H1 (cell line): Measurements from ENCODE around the gene KLHL35. TPM values are rescaled to one million over a fixed set of nuclear protein-coding genes. Genes with fewer than 3 reads are reported as not detected.

Experiments used
- E2F6 ChIP-seq: IDR thresholded peaks from 2 replicates; pipeline ENCODE4 v1.6.1; 2012; ENCODE audit warnings: inconsistent platforms
- polyA plus RNA-seq, 7 experiments: library from polyadenylated mRNA; depleted of rRNA in 3 of 7; stranded (reverse) in 5 of 7; unstranded in 2 of 7; fragments of >200 nt in 5 of 7; fragments of 200-250 nt in 2 of 7; gene quantifications; 1 replicate in 5 of 7; 2 replicates in 1 of 7; 4 replicates in 1 of 7; pipeline versions ENCODE4 v1.2.1 to v1.2.3, GENCODE V29; 2011 to 2013; ENCODE audit warnings: missing spikeins in 2 of 7, mixed read lengths in 2 of 7
- total RNA-seq: library from RNA; stranded (reverse); fragmentation: NEBNext Ultra II Directional; extraction: Animal tissue kit (Norgen Biotek cat#: 25700); gene quantifications from 2 replicates; pipeline ENCODE4 v1.2.1, GENCODE V29; 2021

KLHL35 gene
- total and polyA plus RNA-seq, 2 of the 8 experiments (the other 6 are each of a cell fraction or from before 2014, with no cell fraction given) = 0.35 to 0.41 TPM

DNA sequence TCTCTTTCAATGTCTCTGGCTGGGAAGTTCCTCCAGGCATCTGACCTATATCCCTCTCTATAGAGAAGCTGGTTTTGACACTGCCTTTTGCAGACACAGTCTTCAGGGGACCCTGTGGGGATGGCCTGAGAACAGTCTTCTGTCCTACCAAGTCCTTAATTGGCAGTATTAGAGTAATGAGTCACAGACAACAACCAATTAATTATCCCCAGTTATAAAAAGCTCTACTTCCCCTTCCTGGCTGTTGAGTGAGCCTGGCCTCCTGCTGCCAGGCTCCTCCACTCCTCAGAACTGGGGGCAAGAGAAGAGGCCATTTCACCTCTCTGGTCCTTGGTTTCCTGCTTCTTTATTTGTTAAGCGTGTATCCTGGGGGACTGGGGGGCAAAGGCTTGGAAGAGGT, 41.2 kb upstream of the KLHL35 start (continued):
- TF ChIP-seq E2F6 = no peak
